Measurements from ENCODE around the gene PRUNE1. TPM values are rescaled to one million over a fixed set of nuclear protein-coding genes. Genes with fewer than 3 reads are reported as not detected.

The PRUNE1 gene
- polyA plus RNA-seq, 1 donor from 2014 or later: 32.2 TPM

DNA sequence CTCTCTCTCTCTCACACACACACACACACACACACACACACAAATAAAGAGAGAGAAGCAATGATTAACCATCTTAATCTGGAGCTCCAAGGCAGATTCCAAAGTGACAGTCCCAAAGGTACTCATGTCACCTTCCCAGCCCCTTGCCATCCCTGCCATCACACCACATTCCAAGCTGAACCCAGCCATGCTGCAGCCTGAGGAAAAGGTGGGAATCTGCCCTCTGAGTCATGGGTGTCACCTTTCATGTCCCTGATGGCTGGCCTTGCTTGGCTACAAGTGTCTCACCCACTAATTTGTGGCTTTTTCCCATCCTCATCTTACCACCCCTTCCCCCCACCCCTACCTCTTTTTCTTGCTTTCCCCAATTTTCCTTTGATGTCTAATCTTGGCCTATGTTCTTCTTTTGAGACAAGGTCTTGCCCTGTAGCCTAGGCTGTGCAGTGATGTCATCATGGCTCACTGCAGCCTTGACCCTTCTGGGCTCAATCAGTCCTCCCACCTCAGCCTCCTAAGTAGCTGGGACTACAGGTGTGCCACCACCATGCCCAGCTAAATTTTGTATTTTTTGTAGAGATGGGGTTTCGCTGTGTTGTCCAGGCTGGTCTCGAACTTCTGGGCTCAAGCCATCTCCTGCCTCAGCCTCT lies 22.9 kb upstream of the PRUNE1 start (continued):
- TF ChIP-seq, protein P1, sequence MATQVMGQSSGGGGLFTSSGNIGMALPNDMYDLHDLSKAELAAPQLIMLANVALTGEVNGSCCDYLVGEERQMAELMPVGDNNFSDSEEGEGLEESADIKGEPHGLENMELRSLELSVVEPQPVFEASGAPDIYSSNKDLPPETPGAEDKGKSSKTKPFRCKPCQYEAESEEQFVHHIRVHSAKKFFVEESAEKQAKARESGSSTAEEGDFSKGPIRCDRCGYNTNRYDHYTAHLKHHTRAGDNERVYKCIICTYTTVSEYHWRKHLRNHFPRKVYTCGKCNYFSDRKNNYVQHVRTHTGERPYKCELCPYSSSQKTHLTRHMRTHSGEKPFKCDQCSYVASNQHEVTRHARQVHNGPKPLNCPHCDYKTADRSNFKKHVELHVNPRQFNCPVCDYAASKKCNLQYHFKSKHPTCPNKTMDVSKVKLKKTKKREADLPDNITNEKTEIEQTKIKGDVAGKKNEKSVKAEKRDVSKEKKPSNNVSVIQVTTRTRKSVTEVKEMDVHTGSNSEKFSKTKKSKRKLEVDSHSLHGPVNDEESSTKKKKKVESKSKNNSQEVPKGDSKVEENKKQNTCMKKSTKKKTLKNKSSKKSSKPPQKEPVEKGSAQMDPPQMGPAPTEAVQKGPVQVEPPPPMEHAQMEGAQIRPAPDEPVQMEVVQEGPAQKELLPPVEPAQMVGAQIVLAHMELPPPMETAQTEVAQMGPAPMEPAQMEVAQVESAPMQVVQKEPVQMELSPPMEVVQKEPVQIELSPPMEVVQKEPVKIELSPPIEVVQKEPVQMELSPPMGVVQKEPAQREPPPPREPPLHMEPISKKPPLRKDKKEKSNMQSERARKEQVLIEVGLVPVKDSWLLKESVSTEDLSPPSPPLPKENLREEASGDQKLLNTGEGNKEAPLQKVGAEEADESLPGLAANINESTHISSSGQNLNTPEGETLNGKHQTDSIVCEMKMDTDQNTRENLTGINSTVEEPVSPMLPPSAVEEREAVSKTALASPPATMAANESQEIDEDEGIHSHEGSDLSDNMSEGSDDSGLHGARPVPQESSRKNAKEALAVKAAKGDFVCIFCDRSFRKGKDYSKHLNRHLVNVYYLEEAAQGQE (IDR thresholded peaks at IDR 0.05; ENCODE audit: borderline replicate concordance): no peak
- TF ChIP-seq RAD21 (conservative IDR thresholded peaks at IDR 0.05): no peak

- Histone ChIP-seq H3K79me2 (replicated peaks; ENCODE audit: insufficient read depth, low read length) (no peaks in the 10 kb centered on the region), H3K4me2 (ENCODE audit: low read length) (no peak overlapping the region), H2AFZ (ENCODE audit: low read depth, low read length) (no peak overlapping the region), H3K27me3 (ENCODE audit: insufficient read depth, low read depth, low read length) (no peaks in the 10 kb centered on the region), H4K20me1 (ENCODE audit: insufficient read depth) (no peaks in the 10 kb centered on the region), H3K4me3 (ENCODE audit: low read length) (no peak overlapping the region), H3K9ac (ENCODE audit: low read length) (no peak overlapping the region), H3K9me2 (ENCODE audit: insufficient read depth, low read length) (no peaks in the 10 kb centered on the region), H3K27ac (ENCODE audit: low read length) (no peak overlapping the region), H3K9me3 (ENCODE audit: low read length) (no peaks in the 10 kb centered on the region), H3F3A (ENCODE audit: insufficient read depth, low read length, poor library complexity, severe bottlenecking) (no peaks in the 10 kb centered on the region), H3K36me3 (ENCODE audit: insufficient read depth, low read length) (no peaks in the 10 kb centered on the region)
- TF ChIP-seq, protein P2, sequence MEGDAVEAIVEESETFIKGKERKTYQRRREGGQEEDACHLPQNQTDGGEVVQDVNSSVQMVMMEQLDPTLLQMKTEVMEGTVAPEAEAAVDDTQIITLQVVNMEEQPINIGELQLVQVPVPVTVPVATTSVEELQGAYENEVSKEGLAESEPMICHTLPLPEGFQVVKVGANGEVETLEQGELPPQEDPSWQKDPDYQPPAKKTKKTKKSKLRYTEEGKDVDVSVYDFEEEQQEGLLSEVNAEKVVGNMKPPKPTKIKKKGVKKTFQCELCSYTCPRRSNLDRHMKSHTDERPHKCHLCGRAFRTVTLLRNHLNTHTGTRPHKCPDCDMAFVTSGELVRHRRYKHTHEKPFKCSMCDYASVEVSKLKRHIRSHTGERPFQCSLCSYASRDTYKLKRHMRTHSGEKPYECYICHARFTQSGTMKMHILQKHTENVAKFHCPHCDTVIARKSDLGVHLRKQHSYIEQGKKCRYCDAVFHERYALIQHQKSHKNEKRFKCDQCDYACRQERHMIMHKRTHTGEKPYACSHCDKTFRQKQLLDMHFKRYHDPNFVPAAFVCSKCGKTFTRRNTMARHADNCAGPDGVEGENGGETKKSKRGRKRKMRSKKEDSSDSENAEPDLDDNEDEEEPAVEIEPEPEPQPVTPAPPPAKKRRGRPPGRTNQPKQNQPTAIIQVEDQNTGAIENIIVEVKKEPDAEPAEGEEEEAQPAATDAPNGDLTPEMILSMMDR (IDR thresholded peaks at IDR 0.05; ENCODE audit: poor library complexity, severe bottlenecking): no peak
- no peak for TF ChIP-seq MXI1 (conservative IDR thresholded peaks at IDR 0.05; ENCODE audit: poor library complexity, severe bottlenecking)
- no peak for TF ChIP-seq RAD21 (conservative IDR thresholded peaks at IDR 0.05)
- TF ChIP-seq SMC3 (conservative IDR thresholded peaks at IDR 0.05; ENCODE audit: poor library complexity): no peak
- no peak for TF ChIP-seq EP300 (conservative IDR thresholded peaks at IDR 0.05; ENCODE audit: poor library complexity, severe bottlenecking)
- TF ChIP-seq EZH2 (IDR thresholded peaks at IDR 0.05; ENCODE audit: borderline replicate concordance, insufficient read depth, low read length, poor library complexity, severe bottlenecking): no peak
- TF ChIP-seq TAF1 (IDR thresholded peaks at IDR 0.05; ENCODE audit: low read depth): no peak
- TF ChIP-seq, protein P1 (IDR thresholded peaks at IDR 0.05; ENCODE audit: borderline replicate concordance): no peak
- TF ChIP-seq POLR2AphosphoS5 (IDR thresholded peaks at IDR 0.05): no peak
Observed at GRCh38 chr1:150987924-150988323, 20.3 kb upstream of the PRUNE1 start.

All from neural cell (in vitro differentiated cells).